B cell (primary cell): ENCODE results near the gene TMEM213. TPM values are rescaled to one million over a fixed set of nuclear protein-coding genes. Genes with fewer than 3 reads are reported as not detected.

Experiments
- ATAC-seq: fragments of 200-7000 bp; cut with Tn5 transposase; one replicate; pipeline ENCODE4 v1.10.0; 2021; ENCODE audit warnings: low read depth, mild to moderate bottlenecking, moderate number of reproducible peaks, moderate library complexity
- CTCF ChIA-PET: fragments of 350-600 bp; sonication (Branson Sonifier 250); formaldehyde crosslinking; loops from one replicate; lab custom pipeline; 2021; ENCODE audit warnings: antibody characterized with exemption, inconsistent platforms; lab: Charles Lee
- POLR2A ChIA-PET: fragments of 350-600 bp; sonication (Branson Sonifier 250); formaldehyde crosslinking; loops from one replicate; lab custom pipeline; 2021; ENCODE audit warnings: antibody characterized with exemption; lab: Charles Lee
- DNase-seq: peaks from one replicate; pipeline ENCODE4 v3.0.0; 2013
- H2AFZ ChIP-seq: 2 replicates; pipeline ENCODE4 v1.6.1; 2012; ENCODE audit warnings: mild to moderate bottlenecking, low read depth, low read length; ENCODE audit not compliant: insufficient read depth, poor library complexity, severe bottlenecking
- H3K27ac ChIP-seq, 2 donors: 1 replicate in 1 of 2; 2 replicates in 1 of 2; pipeline ENCODE4 v1.5.1; 2012 to 2013; ENCODE audit warnings: low read length in 2 of 2, mild to moderate bottlenecking in 2 of 2, moderate library complexity in 1 of 2
- H3K27me3 ChIP-seq, 4 experiments: fragments of 200-600 bp in 1 of 4; sonication (generic) in 1 of 4; replicated peaks in 1 of 4; 1 replicate in 2 of 4; 2 replicates in 2 of 4; pipeline versions ENCODE4 v1.6.1 to v1.7.0; 2013 to 2016; ENCODE audit warnings: low read length in 3 of 4, mild to moderate bottlenecking in 2 of 4, mixed read lengths in 1 of 4, moderate library complexity in 1 of 4; ENCODE audit not compliant: insufficient read depth in 4 of 4, control insufficient read depth in 3 of 4; ENCODE audit errors: control extremely low read depth in 1 of 4
- H3K36me3 ChIP-seq, 2 experiments: replicated peaks in 1 of 2; 1 replicate in 1 of 2; 2 replicates in 1 of 2; pipeline versions ENCODE4 v1.6.1 to v1.7.1; 2013; ENCODE audit warnings: low read length in 1 of 2; ENCODE audit not compliant: insufficient read depth in 2 of 2, control insufficient read depth in 1 of 2; ENCODE audit errors: control extremely low read depth in 1 of 2, extremely low read depth in 1 of 2
- H3K4me1 ChIP-seq, 2 donors: fragments of 200-600 bp in 1 of 2; sonication (generic) in 1 of 2; 1 replicate in 1 of 2; 2 replicates in 1 of 2; pipeline versions ENCODE4 v1.5.1 to v1.6.1; 2013 to 2017; ENCODE audit warnings: low read length in 2 of 2; ENCODE audit not compliant: control insufficient read depth in 2 of 2, insufficient read depth in 2 of 2
- H3K4me2 ChIP-seq: replicated peaks from 2 replicates; pipeline ENCODE3; 2012; ENCODE audit warnings: mild to moderate bottlenecking, low read depth, low read length; ENCODE audit not compliant: poor library complexity, severe bottlenecking
- H3K4me3 ChIP-seq, 5 experiments: fragments of 200-600 bp in 1 of 5; sonication (generic) in 1 of 5; 1 replicate in 3 of 5; 2 replicates in 2 of 5; pipeline versions ENCODE4 v1.5.1 to v1.7.0; 2011 to 2016; ENCODE audit warnings: low read length in 4 of 5, mild to moderate bottlenecking in 4 of 5, low read depth in 2 of 5, control low read depth in 1 of 5, moderate library complexity in 1 of 5; ENCODE audit not compliant: insufficient read depth in 1 of 5; ENCODE audit errors: control extremely low read depth in 1 of 5, extremely low read depth in 1 of 5
- H3K79me2 ChIP-seq: fragments of 200-600 bp; sonication (generic); one replicate; pipeline ENCODE4 v1.6.0; 2016; ENCODE audit warnings: low read length; ENCODE audit not compliant: control insufficient read depth, insufficient read depth
- H3K9ac ChIP-seq: fragments of 200-600 bp; sonication (generic); 2 replicates; pipeline ENCODE4 v1.6.1; 2017; ENCODE audit warnings: mild to moderate bottlenecking, low read length, moderate library complexity
- H3K9me3 ChIP-seq, 3 donors: one replicate each; pipeline versions ENCODE4 v1.6.1 to v1.7.1; 2013; ENCODE audit warnings: low read length in 2 of 3; ENCODE audit not compliant: control insufficient read depth in 2 of 3, insufficient read depth in 1 of 3; ENCODE audit errors: control extremely low read depth in 1 of 3
- H4K20me1 ChIP-seq: 2 replicates; pipeline ENCODE4 v1.6.0; 2012; ENCODE audit warnings: mild to moderate bottlenecking, low read length; ENCODE audit not compliant: insufficient read depth, control insufficient read depth, poor library complexity, severe bottlenecking
- H3K27ac Mint-ChIP-seq: one replicate; pipeline ENCODE4 v1.8.0; 2021; ENCODE audit warnings: mixed read lengths
- H3K27me3 Mint-ChIP-seq: one replicate; pipeline ENCODE4 v1.8.0; 2021; ENCODE audit warnings: mixed read lengths
- H3K4me1 Mint-ChIP-seq: one replicate; pipeline ENCODE4 v1.8.0; 2021; ENCODE audit warnings: mixed read lengths
- H3K4me3 Mint-ChIP-seq: one replicate; pipeline ENCODE4 v1.8.0; 2021; ENCODE audit warnings: mixed read lengths
- H3K9me3 Mint-ChIP-seq: one replicate; pipeline ENCODE4 v1.8.0; 2022; ENCODE audit warnings: mixed read lengths; ENCODE audit not compliant: insufficient read depth
- EZH2 ChIP-seq: IDR thresholded peaks from 2 replicates; pipeline ENCODE4 v1.6.1; 2012; ENCODE audit warnings: borderline replicate concordance, low read depth, mild to moderate bottlenecking, moderate library complexity, low read length; ENCODE audit not compliant: insufficient read depth, poor library complexity, severe bottlenecking
- WGBS: methylation state at CpG from one replicate; pipeline ENCODE4 v1.1.5; 2013; ENCODE audit warnings: missing lambda C conversion rate; ENCODE audit not compliant: insufficient coverage; 5-methylcytosine and 5-hydroxymethylcytosine counted together
- intact Hi-C: fragments of 100-400 bp; cut with micrococcal nuclease; formaldehyde crosslinking; loops from one replicate; pipeline ENCODE4 v1.10.0; 2022
- polyA plus RNA-seq: library from polyadenylated mRNA; depleted of rRNA; stranded (reverse); fragments of >200 nt; gene quantifications from 2 replicates; pipeline ENCODE4 v1.2.3, GENCODE V29; 2012
- total RNA-seq, 2 donors: library from RNA; stranded (reverse); fragments of 120-200 nt in 1 of 2; gene quantifications; 1 replicate in 1 of 2; 2 replicates in 1 of 2; pipeline versions ENCODE4 v1.2.3 to v1.2.4, GENCODE V29; 2013 to 2022
- TF ChIP-seq, protein P1 (sequence below): fragments of 200-600 bp; IDR thresholded peaks from one replicate; pipeline ENCODE4 v1.8.0; 2022; ENCODE audit warnings: antibody characterized with exemption, mild to moderate bottlenecking

TMEM213 gene
- total and polyA plus RNA-seq, 2 donors (not counting 1 experiment from before 2014, with no cell fraction given): not detected

DNA sequence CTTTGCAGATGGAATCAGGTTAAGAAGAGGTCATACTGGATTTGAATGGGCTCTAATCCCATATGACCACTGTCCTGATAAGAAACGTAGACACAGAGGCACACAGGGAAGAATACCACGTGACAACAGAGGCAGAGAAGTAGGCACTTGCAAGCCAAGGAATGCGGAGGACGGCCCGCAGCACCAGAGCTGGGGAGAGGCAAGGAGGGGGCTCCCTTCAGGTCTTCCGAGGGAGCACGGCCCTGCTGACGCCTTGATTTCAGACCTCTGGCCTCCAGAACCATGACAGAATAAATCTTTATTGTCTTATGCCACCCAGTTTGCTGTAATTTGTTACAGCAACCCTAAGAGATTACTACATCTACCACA, 44.7 kb upstream of the TMEM213 start:
- H4K20me1 ChIP-seq: no peaks in the 10 kb centered on the region
- no peak overlapping the region for H3K4me3 ChIP-seq
- Mint-ChIP-seq H3K4me1 (no peaks in the 10 kb centered on the region), H3K27me3 (peaks cover 8% of the 10 kb centered on the region), H3K9me3 (no peaks in the 10 kb centered on the region), H3K4me3 (no peak overlapping the region), H3K27ac (no peak overlapping the region)
- H3K4me2 ChIP-seq: no peak overlapping the region
- H3K4me1 ChIP-seq: peaks cover 0 to 2% of the 10 kb centered on the region in 2 donors
- ATAC-seq: no peak
- intact Hi-C loops: no loop called here
- H2AFZ ChIP-seq: no peak overlapping the region
- no peak for DNase-seq
- H3K9ac ChIP-seq: no peak overlapping the region
- ChIA-PET CTCF (no interaction called here), POLR2A (no interaction called here)
- H3K79me2 ChIP-seq: no peaks in the 10 kb centered on the region
- H3K9me3 ChIP-seq: peaks cover 0 to 9% (median 0%) of the 10 kb centered on the region in 3 donors
- no peak overlapping the region for H3K27ac ChIP-seq
- TF ChIP-seq, protein P1, sequence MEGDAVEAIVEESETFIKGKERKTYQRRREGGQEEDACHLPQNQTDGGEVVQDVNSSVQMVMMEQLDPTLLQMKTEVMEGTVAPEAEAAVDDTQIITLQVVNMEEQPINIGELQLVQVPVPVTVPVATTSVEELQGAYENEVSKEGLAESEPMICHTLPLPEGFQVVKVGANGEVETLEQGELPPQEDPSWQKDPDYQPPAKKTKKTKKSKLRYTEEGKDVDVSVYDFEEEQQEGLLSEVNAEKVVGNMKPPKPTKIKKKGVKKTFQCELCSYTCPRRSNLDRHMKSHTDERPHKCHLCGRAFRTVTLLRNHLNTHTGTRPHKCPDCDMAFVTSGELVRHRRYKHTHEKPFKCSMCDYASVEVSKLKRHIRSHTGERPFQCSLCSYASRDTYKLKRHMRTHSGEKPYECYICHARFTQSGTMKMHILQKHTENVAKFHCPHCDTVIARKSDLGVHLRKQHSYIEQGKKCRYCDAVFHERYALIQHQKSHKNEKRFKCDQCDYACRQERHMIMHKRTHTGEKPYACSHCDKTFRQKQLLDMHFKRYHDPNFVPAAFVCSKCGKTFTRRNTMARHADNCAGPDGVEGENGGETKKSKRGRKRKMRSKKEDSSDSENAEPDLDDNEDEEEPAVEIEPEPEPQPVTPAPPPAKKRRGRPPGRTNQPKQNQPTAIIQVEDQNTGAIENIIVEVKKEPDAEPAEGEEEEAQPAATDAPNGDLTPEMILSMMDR: no peak
- no peak for TF ChIP-seq EZH2
- WGBS: 86% methylated on average over 8 of the region's 8 CpGs
- no peaks in the 10 kb centered on the region for H3K36me3 ChIP-seq
- no peaks in the 10 kb centered on the region for H3K27me3 ChIP-seq

- 90% methylated on average over 3 of the region's 5 CpGs for WGBS
- H3K9me3 ChIP-seq: peaks cover 0 to 9% (median 0%) of the 10 kb centered on the region in 3 donors
- Mint-ChIP-seq H3K4me3 (no peak overlapping the region), H3K27ac (no peak overlapping the region), H3K4me1 (no peaks in the 10 kb centered on the region), H3K27me3 (peaks cover 8% of the 10 kb centered on the region), H3K9me3 (no peaks in the 10 kb centered on the region)
- ChIA-PET POLR2A (no interaction called here), CTCF (no interaction called here)
- no peak overlapping the region for H3K4me2 ChIP-seq
- no peak for ATAC-seq
- no peak overlapping the region for H3K4me3 ChIP-seq
- H3K27ac ChIP-seq: no peak overlapping the region
- no peak for DNase-seq
- TF ChIP-seq, protein P1: no peak
- no peak for TF ChIP-seq EZH2
- no peaks in the 10 kb centered on the region for H3K27me3 ChIP-seq
- peaks cover 0 to 2% of the 10 kb centered on the region in 2 donors for H3K4me1 ChIP-seq
- no peaks in the 10 kb centered on the region for H3K79me2 ChIP-seq
- H4K20me1 ChIP-seq: no peaks in the 10 kb centered on the region
- no peaks in the 10 kb centered on the region for H3K36me3 ChIP-seq
- no peak overlapping the region for H2AFZ ChIP-seq
- no peak overlapping the region for H3K9ac ChIP-seq
- intact Hi-C loops: no loop called here
These were observed 44.2 kb upstream of the TMEM213 start for GRCh38 chr7:138753610-138754009.
